ENCODE measurements around the gene TPP1.

The TPP1 gene

DNA sequence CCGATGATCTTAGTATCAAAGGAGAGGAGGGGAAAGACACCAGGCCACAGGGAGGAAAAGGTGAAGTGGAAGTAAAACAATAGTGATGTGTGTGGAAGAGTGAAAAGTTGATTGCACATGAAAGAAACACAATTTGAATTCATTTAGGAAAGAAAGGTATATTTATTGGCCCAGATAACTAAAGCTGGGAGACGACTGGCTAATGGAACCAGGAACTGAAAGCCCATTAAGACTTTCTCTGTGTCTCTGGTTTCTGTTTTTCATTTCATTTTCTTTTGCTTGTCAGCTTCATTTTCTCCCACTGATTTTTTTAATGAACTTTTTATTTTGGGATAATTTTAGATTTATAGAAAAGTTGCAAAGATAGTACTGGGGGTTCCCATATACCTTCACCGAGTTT is 41.5 kb upstream of the TPP1 start:
- ChIA-PET POLR2A (ENCODE audit: low non-redundant PET) (no interaction called here), CTCF (no interaction called here)
- no peak overlapping the region for H3K27ac ChIP-seq
- DNase-seq (ENCODE audit: low spot score) = no peak
- TF ChIP-seq, protein P1, sequence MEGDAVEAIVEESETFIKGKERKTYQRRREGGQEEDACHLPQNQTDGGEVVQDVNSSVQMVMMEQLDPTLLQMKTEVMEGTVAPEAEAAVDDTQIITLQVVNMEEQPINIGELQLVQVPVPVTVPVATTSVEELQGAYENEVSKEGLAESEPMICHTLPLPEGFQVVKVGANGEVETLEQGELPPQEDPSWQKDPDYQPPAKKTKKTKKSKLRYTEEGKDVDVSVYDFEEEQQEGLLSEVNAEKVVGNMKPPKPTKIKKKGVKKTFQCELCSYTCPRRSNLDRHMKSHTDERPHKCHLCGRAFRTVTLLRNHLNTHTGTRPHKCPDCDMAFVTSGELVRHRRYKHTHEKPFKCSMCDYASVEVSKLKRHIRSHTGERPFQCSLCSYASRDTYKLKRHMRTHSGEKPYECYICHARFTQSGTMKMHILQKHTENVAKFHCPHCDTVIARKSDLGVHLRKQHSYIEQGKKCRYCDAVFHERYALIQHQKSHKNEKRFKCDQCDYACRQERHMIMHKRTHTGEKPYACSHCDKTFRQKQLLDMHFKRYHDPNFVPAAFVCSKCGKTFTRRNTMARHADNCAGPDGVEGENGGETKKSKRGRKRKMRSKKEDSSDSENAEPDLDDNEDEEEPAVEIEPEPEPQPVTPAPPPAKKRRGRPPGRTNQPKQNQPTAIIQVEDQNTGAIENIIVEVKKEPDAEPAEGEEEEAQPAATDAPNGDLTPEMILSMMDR (conservative IDR thresholded peaks at IDR 0.05; ENCODE audit: low read depth) = no peak

DNA sequence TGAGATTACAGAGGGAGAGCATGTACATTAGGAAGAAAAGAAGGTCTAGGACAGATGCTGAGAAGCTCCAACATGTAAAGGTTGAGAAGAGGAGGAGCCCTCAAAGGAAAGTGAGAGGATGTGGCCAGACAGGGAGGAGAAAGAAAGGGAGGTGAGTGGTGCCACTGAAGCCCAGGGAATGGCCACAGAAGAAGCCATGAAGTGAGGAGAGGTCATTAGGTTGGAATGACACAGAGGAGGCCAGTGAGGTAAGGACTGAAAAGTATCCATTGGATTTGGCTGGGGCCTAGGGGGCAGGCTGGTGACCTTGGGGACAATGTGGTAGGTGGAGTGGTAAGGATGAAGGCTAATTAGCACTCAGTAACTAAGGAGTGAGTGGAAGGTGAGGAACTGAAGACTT is 39.4 kb upstream of the TPP1 start:
- TF ChIP-seq, protein P1 (conservative IDR thresholded peaks at IDR 0.05; ENCODE audit: low read depth) = no peak
- no peak for DNase-seq (ENCODE audit: low spot score)
- CTCF ChIA-PET = interaction anchor here (0.6 kb wide), 1 partner anchor 160 kb away, joined by 4 read pairs; no protein-coding TSS in a partner anchor
- POLR2A ChIA-PET (ENCODE audit: low non-redundant PET) = no interaction called here
- H3K27ac ChIP-seq = no peak overlapping the region

GRCh38 chr11:6657346-6657745 is 38.1 kb upstream of the TPP1 start:
- DNase-seq (ENCODE audit: low spot score) = no peak
- TF ChIP-seq, protein P1 (conservative IDR thresholded peaks at IDR 0.05; ENCODE audit: low read depth) = no peak
- POLR2A ChIA-PET (ENCODE audit: low non-redundant PET) = no interaction called here
- H3K27ac ChIP-seq = no peak overlapping the region
- CTCF ChIA-PET = interaction anchor here (0.6 kb wide), 1 partner anchor 37 kb away, joined by 3 read pairs; no protein-coding TSS in a partner anchor

- POLR2A ChIA-PET (ENCODE audit: low non-redundant PET) = no interaction called here
- H3K27ac ChIP-seq = no peak overlapping the region
- DNase-seq (ENCODE audit: low spot score) = no peak
- TF ChIP-seq, protein P1 (conservative IDR thresholded peaks at IDR 0.05; ENCODE audit: low read depth) = no peak
- CTCF ChIA-PET = no interaction called here
Measured at GRCh38 chr11:6656936-6657335, 37.7 kb upstream of the TPP1 start.

GRCh38 chr11:6656584-6656915 is 37.3 kb upstream of the TPP1 start:
- no peak overlapping the region for H3K27ac ChIP-seq
- TF ChIP-seq, protein P1 (conservative IDR thresholded peaks at IDR 0.05; ENCODE audit: low read depth) = no peak
- DNase-seq (ENCODE audit: low spot score) = no peak
- POLR2A ChIA-PET (ENCODE audit: low non-redundant PET) = no interaction called here
- CTCF ChIA-PET = no interaction called here

DNA sequence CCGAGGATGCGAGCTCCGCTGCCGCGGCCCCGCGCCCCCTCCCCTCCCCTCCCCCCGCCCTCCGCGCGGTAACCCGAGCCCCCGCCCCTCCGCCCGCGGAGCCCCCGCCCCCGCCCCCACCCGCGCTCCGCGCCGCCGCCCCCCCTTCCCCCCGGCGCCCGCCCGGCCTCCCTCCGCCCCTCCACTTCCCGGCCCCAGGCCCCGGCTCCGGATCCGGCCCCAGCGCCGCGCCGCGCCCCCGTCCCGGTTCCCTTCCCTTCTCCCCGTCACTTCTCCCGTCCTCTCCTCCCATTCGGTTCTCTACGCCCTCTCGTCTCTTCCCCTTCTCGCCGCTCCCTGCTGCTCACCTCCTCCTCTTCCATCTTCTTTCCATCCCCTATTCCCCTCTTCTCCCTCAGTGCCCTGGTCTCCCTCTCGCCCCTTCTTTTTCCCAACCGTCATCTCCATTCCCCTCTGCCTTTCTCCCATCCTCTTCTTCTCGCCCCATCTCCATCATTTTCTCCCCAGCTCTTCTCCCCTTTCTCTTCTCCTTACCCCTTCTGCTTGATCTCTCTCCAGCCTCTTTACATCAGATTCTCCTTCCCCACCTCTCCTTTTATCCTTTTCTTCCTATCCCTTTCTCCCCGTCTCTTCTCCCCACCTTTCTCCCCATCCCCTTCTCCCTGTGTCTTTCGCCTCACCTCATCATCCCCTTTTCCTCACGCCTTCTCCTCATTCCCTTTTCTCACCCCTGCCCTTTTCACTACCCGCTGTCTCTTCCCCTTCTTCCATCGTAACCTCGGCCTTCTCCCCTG is 36.8 kb upstream of the TPP1 start, which contains the start of gene DCHS1:
Gene DCHS1 (minus strand): TSS at position 20 of the 794 bp plus-strand sequence. CDS start 14,196 bp downstream, outside the sequence.
- POLR2A ChIA-PET (ENCODE audit: low non-redundant PET) = no interaction called here
- TF ChIP-seq, protein P1 (conservative IDR thresholded peaks at IDR 0.05; ENCODE audit: low read depth) = no peak
- DNase-seq (ENCODE audit: low spot score) = no peak
- CTCF ChIA-PET = no interaction called here
- no peak within 1 kb of the TSS for H3K27ac ChIP-seq

Data from RWPE1 (cell line).